H1 (cell line): ENCODE data around the gene CACNA2D3. TPM values are rescaled to one million over a fixed set of nuclear protein-coding genes. Genes with fewer than 3 reads are reported as not detected.

Experiments used
- CTCF ChIA-PET: fragments of 300-600 bp; sonication (Branson Sonifier 250); formaldehyde crosslinking; loops from one replicate; lab custom pipeline; 2021; ENCODE audit not compliant: partially characterized antibody; lab: Charles Lee
- POLR2A ChIA-PET: fragments of 300-600 bp; sonication (Branson Sonifier 250); formaldehyde crosslinking; loops from one replicate; lab custom pipeline; 2021; ENCODE audit warnings: inconsistent platforms; ENCODE audit not compliant: partially characterized antibody; lab: Charles Lee
- DNase-seq, 2 experiments: peaks; one replicate each; pipeline versions ENCODE4 v3.0.0 to v3.0.0-alpha.2; 2010 to 2022; ENCODE audit warnings: low spot score in 2 of 2, low read depth in 1 of 2, mixed read lengths in 1 of 2
- FAIRE-seq: peaks from 2 replicates; lab custom pipeline; 2011; peaks lifted over from hg19 to GRCh38; lab: Jason Lieb, UNC
- H2AFZ ChIP-seq: 2 replicates; pipeline ENCODE4 v1.8.1; 2012; ENCODE audit warnings: low read length, inconsistent platforms
- H2AK5ac ChIP-seq: 2 replicates; pipeline ENCODE4 v1.6.1; 2013; ENCODE audit warnings: low read depth, low read length
- H2BK120ac ChIP-seq: replicated peaks from 2 replicates; pipeline ENCODE3; 2013; ENCODE audit warnings: low read depth, low read length, inconsistent platforms
- H2BK12ac ChIP-seq: 2 replicates; pipeline ENCODE4 v1.6.1; 2013; ENCODE audit warnings: low read depth, low read length
- H2BK15ac ChIP-seq: 2 replicates; pipeline ENCODE4 v1.6.1; 2013; ENCODE audit warnings: low read length
- H2BK20ac ChIP-seq: 2 replicates; pipeline ENCODE4 v1.6.1; 2013; ENCODE audit warnings: low read length
- H2BK5ac ChIP-seq: 2 replicates; pipeline ENCODE4 v1.6.1; 2013; ENCODE audit warnings: low read depth, low read length
- H3K14ac ChIP-seq: 2 replicates; pipeline ENCODE4 v1.6.1; 2013; ENCODE audit warnings: inconsistent platforms; ENCODE audit not compliant: insufficient read length
- H3K18ac ChIP-seq: 2 replicates; pipeline ENCODE4 v1.6.1; 2013; ENCODE audit warnings: low read length; ENCODE audit errors: extremely low read depth
- H3K23ac ChIP-seq: 2 replicates; pipeline ENCODE4 v1.6.1; 2013; ENCODE audit warnings: inconsistent platforms; ENCODE audit not compliant: insufficient read length
- H3K23me2 ChIP-seq: 2 replicates; pipeline ENCODE4 v1.6.1; 2013; ENCODE audit warnings: low read depth, low read length
- H3K27ac ChIP-seq: 2 replicates; pipeline ENCODE4 v1.6.1; 2011; ENCODE audit warnings: low read depth, low read length, inconsistent platforms
- H3K27me3 ChIP-seq, 4 experiments: replicated peaks in 1 of 4; 1 replicate in 1 of 4; 2 replicates in 3 of 4; pipeline versions ENCODE4 v1.6.1 to v1.8.1; 2011 to 2013; ENCODE audit warnings: low read length in 3 of 4, mild to moderate bottlenecking in 3 of 4, inconsistent platforms in 2 of 4, mixed read lengths in 2 of 4, moderate library complexity in 1 of 4; ENCODE audit not compliant: control insufficient read depth in 3 of 4, insufficient read depth in 3 of 4; ENCODE audit errors: extremely low read depth in 1 of 4
- H3K36me3 ChIP-seq, 4 experiments: 2 replicates each; pipeline versions ENCODE4 v1.6.1 to v1.8.1; 2011 to 2013; ENCODE audit warnings: mild to moderate bottlenecking in 4 of 4, low read length in 3 of 4, moderate library complexity in 2 of 4, control low read depth in 1 of 4, inconsistent platforms in 1 of 4; ENCODE audit not compliant: insufficient read depth in 4 of 4, control insufficient read depth in 2 of 4
- H3K4ac ChIP-seq: replicated peaks from 2 replicates; pipeline ENCODE3; 2013; ENCODE audit warnings: low read length, low read depth, mixed read lengths, inconsistent platforms; ENCODE audit not compliant: insufficient read length
- H3K4me1 ChIP-seq, 4 experiments: replicated peaks in 1 of 4; 1 replicate in 1 of 4; 2 replicates in 3 of 4; pipeline versions ENCODE4 v1.6.1 to v1.8.1; 2011 to 2013; ENCODE audit warnings: low read length in 3 of 4, inconsistent platforms in 2 of 4, mixed read lengths in 1 of 4; ENCODE audit not compliant: insufficient read depth in 4 of 4, control insufficient read depth in 3 of 4
- H3K4me2 ChIP-seq, 2 experiments: 2 replicates each; pipeline versions ENCODE4 v1.6.1 to v1.8.1; 2011 to 2013; ENCODE audit warnings: low read depth in 2 of 2, low read length in 2 of 2, control low read depth in 1 of 2, inconsistent platforms in 1 of 2, mild to moderate bottlenecking in 1 of 2; ENCODE audit not compliant: insufficient read depth in 1 of 2
- H3K4me3 ChIP-seq, 4 experiments: fragments of 200-600, 300-600 bp in 1 of 4; sonication (generic), shearing (Covaris generic), sonication (Bioruptor Twin) in 1 of 4; 2 replicates each; pipeline versions ENCODE4 v1.5.1 to v1.8.1; 2011 to 2016; ENCODE audit warnings: low read length in 4 of 4, low read depth in 3 of 4, control low read depth in 2 of 4, inconsistent platforms in 2 of 4, mild to moderate bottlenecking in 2 of 4, mixed read lengths in 1 of 4, moderate library complexity in 1 of 4; ENCODE audit not compliant: insufficient read depth in 2 of 4; ENCODE audit errors: extremely low read depth in 1 of 4
- H3K56ac ChIP-seq: replicated peaks from 2 replicates; pipeline ENCODE3; 2013; ENCODE audit warnings: low read depth, mild to moderate bottlenecking, mixed read lengths, low read length, inconsistent platforms; ENCODE audit not compliant: insufficient read length
- H3K79me1 ChIP-seq: 2 replicates; pipeline ENCODE4 v1.6.1; 2013; ENCODE audit warnings: low read depth, low read length, control low read depth
- H3K79me2 ChIP-seq, 2 experiments: 2 replicates each; pipeline versions ENCODE4 v1.6.1 to v1.8.1; 2012 to 2013; ENCODE audit warnings: low read length in 2 of 2, mild to moderate bottlenecking in 2 of 2, inconsistent platforms in 1 of 2; ENCODE audit not compliant: insufficient read depth in 2 of 2, control insufficient read depth in 1 of 2
- H3K9ac ChIP-seq, 4 experiments: replicated peaks in 1 of 4; 1 replicate in 1 of 4; 2 replicates in 3 of 4; pipeline versions ENCODE4 v1.6.1 to v1.8.1; 2011 to 2013; ENCODE audit warnings: low read depth in 3 of 4, low read length in 3 of 4, control low read depth in 2 of 4, mild to moderate bottlenecking in 2 of 4, moderate library complexity in 2 of 4, inconsistent platforms in 1 of 4; ENCODE audit errors: extremely low read depth in 1 of 4
- H3K9me3 ChIP-seq, 2 experiments: 2 replicates each; pipeline versions ENCODE4 v1.6.1 to v1.8.1; 2012 to 2013; ENCODE audit warnings: mild to moderate bottlenecking in 2 of 2, moderate library complexity in 2 of 2, control low read depth in 1 of 2, inconsistent platforms in 1 of 2, low read depth in 1 of 2, low read length in 1 of 2, mixed read lengths in 1 of 2; ENCODE audit not compliant: insufficient read depth in 2 of 2
- H4K20me1 ChIP-seq, 2 experiments: replicated peaks in 1 of 2; 2 replicates each; pipeline versions ENCODE3 to v1.8.1; 2011 to 2013; ENCODE audit warnings: inconsistent platforms in 2 of 2, low read length in 2 of 2, mild to moderate bottlenecking in 1 of 2; ENCODE audit not compliant: insufficient read depth in 2 of 2, control insufficient read depth in 1 of 2
- H4K5ac ChIP-seq: 2 replicates; pipeline ENCODE4 v1.6.1; 2013; ENCODE audit warnings: low read length, low read depth, mixed read lengths, inconsistent platforms; ENCODE audit not compliant: insufficient read length
- H4K8ac ChIP-seq: 2 replicates; pipeline ENCODE4 v1.8.0; 2013; ENCODE audit warnings: mild to moderate bottlenecking, moderate library complexity, low read length, inconsistent platforms; ENCODE audit not compliant: insufficient read depth; ENCODE audit errors: extremely low read depth
- H4K91ac ChIP-seq: replicated peaks from 2 replicates; pipeline ENCODE3; 2013; ENCODE audit warnings: low read length, mixed read lengths, inconsistent platforms; ENCODE audit not compliant: insufficient read length
- JUND ChIP-seq: IDR thresholded peaks from 2 replicates; pipeline ENCODE4 v1.6.1; 2011; ENCODE audit warnings: mild to moderate bottlenecking, improper control_type of control experiment, low read length
- WGBS, 2 experiments: shearing (Covaris generic) in 1 of 2; methylation state at CpG; one replicate each; pipeline versions ENCODE4 v1.1.6 to v1.1.7; 2013 to 2015; ENCODE audit warnings: low lambda C conversion rate in 2 of 2, mixed read lengths in 2 of 2, inconsistent platforms in 1 of 2, low coverage in 1 of 2, missing lambda C conversion rate in 1 of 2; ENCODE audit not compliant: insufficient replicate concordance in 2 of 2, insufficient coverage in 1 of 2, insufficient read length in 1 of 2; ENCODE audit errors: extremely low coverage in 1 of 2, missing lambda C conversion rate in 1 of 2; 5-methylcytosine and 5-hydroxymethylcytosine counted together
- polyA plus RNA-seq, 7 experiments: library from polyadenylated mRNA; depleted of rRNA in 3 of 7; stranded (reverse) in 5 of 7; unstranded in 2 of 7; fragments of >200 nt in 5 of 7; fragments of 200-250 nt in 2 of 7; gene quantifications; 1 replicate in 5 of 7; 2 replicates in 1 of 7; 4 replicates in 1 of 7; pipeline versions ENCODE4 v1.2.1 to v1.2.3, GENCODE V29; 2011 to 2013; ENCODE audit warnings: missing spikeins in 2 of 7, mixed read lengths in 2 of 7
- total RNA-seq: library from RNA; stranded (reverse); fragmentation: NEBNext Ultra II Directional; extraction: Animal tissue kit (Norgen Biotek cat#: 25700); gene quantifications from 2 replicates; pipeline ENCODE4 v1.2.1, GENCODE V29; 2021

CACNA2D3 gene
- total and polyA plus RNA-seq, 2 of the 8 experiments (the other 6 are each of a cell fraction or from before 2014, with no cell fraction given) = 1.5 to 1.8 TPM

DNA sequence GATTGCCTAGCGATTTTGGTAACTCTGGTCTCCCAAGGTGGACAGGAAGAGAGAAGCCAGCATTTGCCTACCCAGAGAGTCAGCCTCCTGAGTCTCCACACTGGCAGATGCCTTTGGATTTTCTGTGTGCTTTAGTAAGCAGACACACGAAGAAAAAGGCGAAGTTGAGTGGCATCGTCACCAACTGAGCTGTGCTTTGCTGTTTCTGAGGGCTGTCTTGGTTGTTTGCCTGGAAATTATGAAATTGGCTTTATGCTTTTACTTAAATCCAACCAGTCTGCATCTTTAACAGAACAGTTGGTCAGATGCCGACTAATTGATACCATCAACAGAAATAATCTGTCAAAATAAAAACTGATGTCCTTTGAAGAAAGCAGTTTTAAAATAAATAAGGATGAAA, 56.0 kb downstream of the CACNA2D3 start:
- Histone ChIP-seq H2BK120ac (no peak overlapping the region), H4K5ac (no peak overlapping the region), H3K14ac (no peak overlapping the region), H3K36me3 (no peaks in the 10 kb centered on the region), H2BK5ac (no peak overlapping the region), H3K79me2 (no peaks in the 10 kb centered on the region), H3K23ac (no peak overlapping the region), H3K4ac (no peak overlapping the region), H3K9me3 (no peaks in the 10 kb centered on the region), H4K8ac (no peak overlapping the region), H3K9ac (no peak overlapping the region), H2AK5ac (no peak overlapping the region), H3K23me2 (no peaks in the 10 kb centered on the region), H3K4me3 (no peak overlapping the region), H4K20me1 (no peaks in the 10 kb centered on the region), H3K27ac (no peak overlapping the region), H3K18ac (no peak overlapping the region), H3K4me2 (no peak overlapping the region), H3K27me3 (no peaks in the 10 kb centered on the region), H4K91ac (no peak overlapping the region), H3K4me1 (peaks cover 0 to 5% (median 0%) of the 10 kb centered on the region in 4 experiments; a peak in 2 of 7 replicates), H2AFZ (no peak overlapping the region), H2BK15ac (no peak overlapping the region), H2BK20ac (no peak overlapping the region), H3K79me1 (0 out of 2 replicates have a peak, but pooled peaks cover 2% of the 10 kb centered on the region), H3K56ac (no peak overlapping the region), H2BK12ac (no peak overlapping the region)
- DNase-seq = no peak
- ChIA-PET POLR2A (no interaction called here), CTCF (interaction anchor here (0.6 to 1.8 kb wide), 4 partner anchors 9 to 370 kb away, joined by 3 to 5 read pairs (median 3); no protein-coding TSS in a partner anchor)
- no peak for TF ChIP-seq JUND
- 95% methylated on average over 5 of the region's 5 CpGs; no CpG with 5 or more reads in 1 of the 2 experiments for WGBS, 2 experiments
- no peak for FAIRE-seq
